ENCODE data around the gene THSD8.

Gene THSD8

GRCh38 chr19:12766051-12766521 is 35.8 kb upstream of the THSD8 start:
- TF ChIP-seq CTCF (IDR thresholded peaks at IDR 0.05): peak; percentile 76

- TF ChIP-seq CTCF (IDR thresholded peaks at IDR 0.05): no peak
Measured at GRCh38 chr19:12767150-12767549, 34.7 kb upstream of the THSD8 start.

GRCh38 chr19:12767666-12768065 is 34.2 kb upstream of the THSD8 start:
- TF ChIP-seq CTCF (IDR thresholded peaks at IDR 0.05): no peak

- TF ChIP-seq CTCF (IDR thresholded peaks at IDR 0.05): no peak
Measured at GRCh38 chr19:12769689-12770088, 32.2 kb upstream of the THSD8 start.

- no peak for TF ChIP-seq CTCF (IDR thresholded peaks at IDR 0.05)
Measured at GRCh38 chr19:12770922-12771321, 30.9 kb upstream of the THSD8 start.

GRCh38 chr19:12772323-12772722 is 29.5 kb upstream of the THSD8 start:
- TF ChIP-seq CTCF (IDR thresholded peaks at IDR 0.05): no peak

- peak; percentile 24; the same call in 1 of the 2 replicates for TF ChIP-seq CTCF (IDR thresholded peaks at IDR 0.05)
Measured at GRCh38 chr19:12773571-12773970, 28.3 kb upstream of the THSD8 start.

Measured in LNCAP (cell line).